Measurements from ENCODE around the gene KRCC1.

- TF ChIP-seq ZFX (CRISPR knock-in tag; IDR thresholded peaks at IDR 0.05) (no peak), HNRNPL (IDR thresholded peaks at IDR 0.05; ENCODE audit: low read depth, low read length) (no peak), GABPA (tag; conservative IDR thresholded peaks at IDR 0.05; ENCODE audit: low read depth) (no peak), EP300 (IDR thresholded peaks at IDR 0.05; ENCODE audit: low read length) (no peak), JUN (IDR thresholded peaks at IDR 0.05; ENCODE audit: borderline replicate concordance, low read depth, low read length) (no peak), JUN (CRISPR knock-in tag; IDR thresholded peaks at IDR 0.05; ENCODE audit: borderline replicate concordance) (no peak), FOSL1 (tag; conservative IDR thresholded peaks at IDR 0.05) (no peak), CTCF (IDR thresholded peaks at IDR 0.05 in 2 of 3, conservative IDR thresholded peaks at IDR 0.05 in 1 of 3; ENCODE audit: insufficient read depth in 2 of 3, low read depth in 1 of 3, low read length in 3 of 3) (no peak), POLR2A (conservative IDR thresholded peaks at IDR 0.05) (no peak), MAX (CRISPR knock-in tag; IDR thresholded peaks at IDR 0.05) (no peak)
Observed at GRCh38 chr2:88028931-88029330, 26.7 kb downstream of the KRCC1 start.
